WTC11 (cell line): ENCODE data around the gene HSDL1. TPM values are rescaled to one million over a fixed set of nuclear protein-coding genes. Genes with fewer than 3 reads are reported as not detected.

Experiments
- ATAC-seq: fragments of 200-7000 bp; cut with Tn5 transposase; 2 replicates; pipeline ENCODE4 v1.10.0; 2021; ENCODE audit warnings: mild to moderate bottlenecking, moderate library complexity
- CTCF ChIA-PET: fragments of 300-600 bp; sonication (Branson Sonifier 250); formaldehyde crosslinking; loops from one replicate; lab custom pipeline; 2021; ENCODE audit warnings: antibody characterized with exemption; lab: Charles Lee
- POLR2A ChIA-PET: fragments of 350-600 bp; sonication (Branson Sonifier 250); formaldehyde crosslinking; loops from one replicate; lab custom pipeline; 2021; ENCODE audit warnings: antibody characterized with exemption; lab: Charles Lee
- DNase-seq: peaks from one replicate; pipeline ENCODE4 v3.0.0; 2021; ENCODE audit warnings: low spot score
- H3K27ac Mint-ChIP-seq: 2 replicates; pipeline ENCODE4 v1.8.0; 2021; ENCODE audit warnings: mixed read lengths
- H3K27me3 Mint-ChIP-seq: 2 replicates; pipeline ENCODE4 v1.8.0; 2021; ENCODE audit warnings: low read depth, mild to moderate bottlenecking, moderate library complexity, mixed read lengths
- H3K36me3 Mint-ChIP-seq: 2 replicates; pipeline ENCODE4 v1.8.0; 2021; ENCODE audit warnings: mixed read lengths
- H3K4me1 Mint-ChIP-seq: 2 replicates; pipeline ENCODE4 v1.8.0; 2022; ENCODE audit warnings: mixed read lengths
- H3K4me3 Mint-ChIP-seq: 2 replicates; pipeline ENCODE4 v1.8.0; 2021; ENCODE audit warnings: mild to moderate bottlenecking, moderate library complexity, mixed read lengths
- H3K9me3 Mint-ChIP-seq: 2 replicates; pipeline ENCODE4 v1.8.0; 2021; ENCODE audit warnings: mixed read lengths
- ATF1 ChIP-seq: sonication (generic); formaldehyde crosslinking; IDR thresholded peaks from 2 replicates; pipeline ENCODE4 v1.8.1; 2023; ENCODE audit warnings: mild to moderate bottlenecking, moderate library complexity, missing genetic modification reagents
- EMX1 ChIP-seq: fragments of 250-450 bp; sonication (Bioruptor Pico); IDR thresholded peaks from 2 replicates; pipeline ENCODE4 v1.8.0; 2021; ENCODE audit warnings: mild to moderate bottlenecking
- GTF2I ChIP-seq: fragments of 250-450 bp; sonication (Bioruptor Pico); conservative IDR thresholded peaks from 2 replicates; pipeline ENCODE4 v1.4.0; 2021; ENCODE audit warnings: mild to moderate bottlenecking
- NFATC4 ChIP-seq: fragments of 250-450 bp; sonication (Bioruptor Pico); IDR thresholded peaks from 2 replicates; pipeline ENCODE4 v1.9.0; 2021; ENCODE audit warnings: mild to moderate bottlenecking
- RELA ChIP-seq: sonication (generic); formaldehyde crosslinking; IDR thresholded peaks from 2 replicates; pipeline ENCODE4 v1.8.1; 2022; ENCODE audit warnings: missing genetic modification reagents, mild to moderate bottlenecking, borderline replicate concordance
- ZNF232 ChIP-seq: sonication (generic); formaldehyde crosslinking; IDR thresholded peaks from 2 replicates; pipeline ENCODE4 v1.8.0; 2022; ENCODE audit warnings: mild to moderate bottlenecking, missing genetic modification reagents
- ZNF396 ChIP-seq: fragments of 250-450 bp; sonication (Bioruptor Pico); IDR thresholded peaks from 2 replicates; pipeline ENCODE4 v1.8.0; 2021; ENCODE audit warnings: mild to moderate bottlenecking, moderate library complexity, borderline replicate concordance
- ZNF671 ChIP-seq: fragments of 250-450 bp; sonication (Bioruptor Pico); IDR thresholded peaks from 2 replicates; pipeline ENCODE4 v1.8.0; 2021; ENCODE audit warnings: mild to moderate bottlenecking
- total RNA-seq: library from RNA; stranded (reverse); gene quantifications from 3 replicates; pipeline ENCODE4 v1.2.3, GENCODE V29; 2021
- TF ChIP-seq, protein P1 (sequence below): sonication (generic); formaldehyde crosslinking; IDR thresholded peaks from 2 replicates; pipeline ENCODE4 v1.8.1; 2022; ENCODE audit warnings: missing genetic modification reagents, borderline replicate concordance
- TF ChIP-seq, protein P2 (sequence below): sonication (generic); formaldehyde crosslinking; IDR thresholded peaks from 2 replicates; pipeline ENCODE4 v1.8.0; 2022; ENCODE audit warnings: mild to moderate bottlenecking, missing genetic modification reagents
- TF ChIP-seq, protein P3 (sequence below): sonication (generic); formaldehyde crosslinking; IDR thresholded peaks from 2 replicates; pipeline ENCODE4 v1.8.1; 2023; ENCODE audit warnings: mild to moderate bottlenecking, moderate library complexity, missing genetic modification reagents
- TF ChIP-seq, protein P4 (sequence below): sonication (generic); formaldehyde crosslinking; IDR thresholded peaks from 2 replicates; pipeline ENCODE4 v1.8.1; 2023; ENCODE audit warnings: mild to moderate bottlenecking, missing genetic modification reagents, moderate library complexity

The HSDL1 gene
- total RNA-seq, 1 experiment from 2014 or later: 48.6 TPM

DNA sequence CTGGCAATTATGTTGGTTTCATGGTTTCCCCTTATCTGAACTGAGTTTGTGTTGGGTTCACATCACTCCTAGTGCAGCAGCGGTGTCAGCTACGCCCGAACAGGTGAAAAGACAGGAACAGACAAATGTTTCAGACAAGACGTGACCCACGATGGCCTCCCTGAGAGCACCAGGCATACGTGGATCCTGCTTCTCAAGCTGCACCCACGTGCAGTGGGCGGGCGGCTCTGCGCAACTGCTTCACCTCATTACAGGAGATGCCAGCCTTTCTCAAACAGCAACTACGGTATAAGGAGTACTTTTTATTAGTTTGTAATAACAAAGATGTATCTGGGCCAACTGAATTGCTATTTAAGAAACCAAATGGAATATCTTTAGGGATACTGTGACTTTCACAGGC lies 69.6 kb downstream of the HSDL1 start (continued):
- TF ChIP-seq, protein P1, sequence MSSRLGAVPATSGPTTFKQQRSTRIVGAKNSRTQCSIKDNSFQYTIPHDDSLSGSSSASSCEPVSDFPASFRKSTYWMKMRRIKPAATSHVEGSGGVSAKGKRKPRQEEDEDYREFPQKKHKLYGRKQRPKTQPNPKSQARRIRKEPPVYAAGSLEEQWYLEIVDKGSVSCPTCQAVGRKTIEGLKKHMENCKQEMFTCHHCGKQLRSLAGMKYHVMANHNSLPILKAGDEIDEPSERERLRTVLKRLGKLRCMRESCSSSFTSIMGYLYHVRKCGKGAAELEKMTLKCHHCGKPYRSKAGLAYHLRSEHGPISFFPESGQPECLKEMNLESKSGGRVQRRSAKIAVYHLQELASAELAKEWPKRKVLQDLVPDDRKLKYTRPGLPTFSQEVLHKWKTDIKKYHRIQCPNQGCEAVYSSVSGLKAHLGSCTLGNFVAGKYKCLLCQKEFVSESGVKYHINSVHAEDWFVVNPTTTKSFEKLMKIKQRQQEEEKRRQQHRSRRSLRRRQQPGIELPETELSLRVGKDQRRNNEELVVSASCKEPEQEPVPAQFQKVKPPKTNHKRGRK: no peak
- TF ChIP-seq, protein P2, sequence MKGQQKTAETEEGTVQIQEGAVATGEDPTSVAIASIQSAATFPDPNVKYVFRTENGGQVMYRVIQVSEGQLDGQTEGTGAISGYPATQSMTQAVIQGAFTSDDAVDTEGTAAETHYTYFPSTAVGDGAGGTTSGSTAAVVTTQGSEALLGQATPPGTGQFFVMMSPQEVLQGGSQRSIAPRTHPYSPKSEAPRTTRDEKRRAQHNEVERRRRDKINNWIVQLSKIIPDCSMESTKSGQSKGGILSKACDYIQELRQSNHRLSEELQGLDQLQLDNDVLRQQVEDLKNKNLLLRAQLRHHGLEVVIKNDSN: no peak
- TF ChIP-seq ZNF671 (CRISPR knock-in tag) (no peak), EMX1 (CRISPR knock-in tag) (no peak), RELA (no peak)
- TF ChIP-seq, protein P3, sequence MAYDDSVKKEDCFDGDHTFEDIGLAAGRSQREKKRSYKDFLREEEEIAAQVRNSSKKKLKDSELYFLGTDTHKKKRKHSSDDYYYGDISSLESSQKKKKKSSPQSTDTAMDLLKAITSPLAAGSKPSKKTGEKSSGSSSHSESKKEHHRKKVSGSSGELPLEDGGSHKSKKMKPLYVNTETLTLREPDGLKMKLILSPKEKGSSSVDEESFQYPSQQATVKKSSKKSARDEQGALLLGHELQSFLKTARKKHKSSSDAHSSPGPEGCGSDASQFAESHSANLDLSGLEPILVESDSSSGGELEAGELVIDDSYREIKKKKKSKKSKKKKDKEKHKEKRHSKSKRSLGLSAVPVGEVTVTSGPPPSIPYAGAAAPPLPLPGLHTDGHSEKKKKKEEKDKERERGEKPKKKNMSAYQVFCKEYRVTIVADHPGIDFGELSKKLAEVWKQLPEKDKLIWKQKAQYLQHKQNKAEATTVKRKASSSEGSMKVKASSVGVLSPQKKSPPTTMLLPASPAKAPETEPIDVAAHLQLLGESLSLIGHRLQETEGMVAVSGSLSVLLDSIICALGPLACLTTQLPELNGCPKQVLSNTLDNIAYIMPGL (CRISPR knock-in tag): no peak

DNA sequence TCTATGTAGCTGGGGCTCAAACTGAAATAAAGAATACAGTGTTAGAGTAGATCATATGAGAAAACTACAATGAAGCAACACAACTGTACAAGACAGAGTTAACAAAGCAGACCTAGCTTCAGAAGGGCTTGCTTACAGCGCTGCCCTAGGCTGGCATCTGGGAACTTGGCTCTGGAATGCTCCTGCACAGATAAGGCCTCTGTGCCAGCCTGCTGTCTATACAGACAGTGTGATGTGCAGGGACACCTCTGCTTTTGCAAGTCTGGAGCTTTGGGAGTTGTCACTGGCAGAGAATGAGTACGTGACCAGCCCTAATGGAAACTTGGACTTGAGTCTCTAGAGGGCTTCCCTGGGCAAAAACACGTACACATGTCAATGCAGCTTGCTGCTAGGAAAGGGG lies 70.3 kb downstream of the HSDL1 start:
- peaks cover 23% of the 10 kb centered on the region for H3K36me3 Mint-ChIP-seq
- ATAC-seq (no peak), DNase-seq (no peak)
- no peak overlapping the region for H3K4me3 Mint-ChIP-seq
- no peaks in the 10 kb centered on the region for H3K9me3 Mint-ChIP-seq
- TF ChIP-seq, protein P4, sequence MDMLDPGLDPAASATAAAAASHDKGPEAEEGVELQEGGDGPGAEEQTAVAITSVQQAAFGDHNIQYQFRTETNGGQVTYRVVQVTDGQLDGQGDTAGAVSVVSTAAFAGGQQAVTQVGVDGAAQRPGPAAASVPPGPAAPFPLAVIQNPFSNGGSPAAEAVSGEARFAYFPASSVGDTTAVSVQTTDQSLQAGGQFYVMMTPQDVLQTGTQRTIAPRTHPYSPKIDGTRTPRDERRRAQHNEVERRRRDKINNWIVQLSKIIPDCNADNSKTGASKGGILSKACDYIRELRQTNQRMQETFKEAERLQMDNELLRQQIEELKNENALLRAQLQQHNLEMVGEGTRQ (CRISPR knock-in tag): no peak
- TF ChIP-seq ZNF396 (CRISPR knock-in tag) (no peak), ZNF232 (CRISPR knock-in tag) (no peak), GTF2I (CRISPR knock-in tag) (no peak), ATF1 (CRISPR knock-in tag) (no peak), NFATC4 (CRISPR knock-in tag) (no peak)
- no peaks in the 10 kb centered on the region for H3K4me1 Mint-ChIP-seq
- H3K27me3 Mint-ChIP-seq: no peaks in the 10 kb centered on the region
- H3K27ac Mint-ChIP-seq: no peak overlapping the region
- POLR2A ChIA-PET: no interaction called here
- CTCF ChIA-PET: interaction anchor here (0.5 to 1.1 kb wide), 2 partner anchors 10 to 487 kb away, joined by 3 to 5 read pairs; no protein-coding TSS in a partner anchor

Other genes starting within 250 kb of the HSDL1 start
- gene MLYCD, start 246.1 kb downstream of the HSDL1 start, total RNA-seq: 5.9 to 6.3 TPM (median 6.1 TPM) in 3 replicates
- 0.73 to 1.7 TPM (median 1.1 TPM) in 3 replicates for gene OSGIN1, start 191.9 kb downstream of the HSDL1 start, total RNA-seq
- 2.9 to 4.9 TPM (median 4.4 TPM) in 3 replicates for gene NECAB2, start 176.9 kb downstream of the HSDL1 start, total RNA-seq
- not detected in 3 replicates for gene SLC38A8, start 102.4 kb downstream of the HSDL1 start, total RNA-seq
- gene MBTPS1, start 28.2 kb downstream of the HSDL1 start, total RNA-seq: 45.1 to 47.4 TPM (median 46.9 TPM) in 3 replicates
- gene DNAAF1, start 131 bp upstream of the HSDL1 start, total RNA-seq: 0.09 to 0.62 TPM (median 0.20 TPM) in 3 replicates
- gene TAF1C, start 41.9 kb upstream of the HSDL1 start, total RNA-seq: 71.2 to 89.7 TPM (median 74.7 TPM) in 3 replicates
- gene ADAD2, start 46.0 kb upstream of the HSDL1 start, total RNA-seq: 0.71 to 1.6 TPM (median 1.4 TPM) in 3 replicates
- gene KCNG4, start 94.8 kb upstream of the HSDL1 start, total RNA-seq: not detected in 3 replicates
- gene WFDC1, start 149.7 kb upstream of the HSDL1 start, total RNA-seq: 0.32 to 0.50 TPM (median 0.41 TPM) in 3 replicates
- gene ATP2C2, start 223.4 kb upstream of the HSDL1 start, total RNA-seq: 2.4 to 4.3 TPM (median 2.8 TPM) in 3 replicates